Gastrocnemius medialis (tissue), 4 donors: ENCODE results near the gene SRRM2. TPM values are rescaled to one million over a fixed set of nuclear protein-coding genes. Genes with fewer than 3 reads are reported as not detected.
A peak's percentile ranks its signal among the peaks of the same experiment; 100 is the strongest.

Source experiments
- ATAC-seq, 2 donors: fragments of 150-250 bp; one replicate each; pipeline ENCODE4 v1.9.1; 2016
- DNase-seq, 2 donors: peaks; one replicate each; pipeline ENCODE4 v3.0.0-alpha.2; 2019
- H3K27ac ChIP-seq, 4 donors: fragments of 200-600 bp; sonication (generic); 1 replicate in 1 of 4; 2 replicates in 3 of 4; pipeline ENCODE4 v1.5.1; 2016 to 2018; ENCODE audit warnings: mild to moderate bottlenecking in 2 of 4, moderate library complexity in 1 of 4
- H3K27me3 ChIP-seq, 3 donors: fragments of 200-600 bp; sonication (generic) in 2 of 3; 1 replicate in 1 of 3; 2 replicates in 2 of 3; pipeline versions ENCODE4 v1.5.1 to v1.6.0; 2016 to 2019; ENCODE audit warnings: mild to moderate bottlenecking in 1 of 3, moderate library complexity in 1 of 3
- H3K36me3 ChIP-seq, 2 donors: fragments of 200-600 bp; sonication (generic) in 1 of 2; one replicate each; pipeline ENCODE4 v1.5.1; 2017 to 2018
- H3K4me1 ChIP-seq, 2 donors: fragments of 200-600 bp; sonication (generic) in 1 of 2; one replicate each; pipeline ENCODE4 v1.5.1; 2016 to 2017; ENCODE audit warnings: mild to moderate bottlenecking in 2 of 2
- H3K4me3 ChIP-seq, 4 donors: fragments of 200-600 bp; sonication (generic) in 3 of 4; 1 replicate in 1 of 4; 2 replicates in 3 of 4; pipeline ENCODE4 v1.5.1; 2016 to 2019; ENCODE audit warnings: mild to moderate bottlenecking in 2 of 4
- H3K9me3 ChIP-seq, 3 donors: fragments of 200-600 bp; sonication (generic) in 2 of 3; 1 replicate in 1 of 3; 2 replicates in 2 of 3; pipeline ENCODE4 v1.5.1; 2016 to 2019
- CTCF ChIP-seq, 5 experiments: fragments of 450-650 bp in 3 of 5; fragments of 200-600 bp in 2 of 5; sonication (generic) in 2 of 5; IDR thresholded peaks in 4 of 5; conservative IDR thresholded peaks in 1 of 5; 1 replicate in 4 of 5; 2 replicates in 1 of 5; pipeline ENCODE4 v1.5.1; 2016 to 2019; ENCODE audit warnings: antibody characterized with exemption in 5 of 5, mild to moderate bottlenecking in 3 of 5, moderate library complexity in 3 of 5
- POLR2A ChIP-seq, 2 donors: fragments of 450-650 bp; IDR thresholded peaks; one replicate each; pipeline ENCODE4 v1.6.1; 2017; ENCODE audit warnings: antibody characterized with exemption in 2 of 2, mild to moderate bottlenecking in 2 of 2, moderate library complexity in 2 of 2
- in situ Hi-C, 4 donors: fragments of 200-750 bp; cut with MboI; loops; one replicate each; pipeline versions ENCODE4 v1.15.0 to v1.8.0; 2017; ENCODE audit warnings: low sequenced_read_pairs in 4 of 4
- intact Hi-C: fragments of 100-400 bp; cut with DNase I; formaldehyde crosslinking; loops from one replicate; pipeline ENCODE4 v1.15.1; 2023; ENCODE audit warnings: low total_unique reads
- total RNA-seq, 4 donors: library from RNA; depleted of rRNA; stranded (reverse); fragments of >200 nt; gene quantifications; one replicate each; pipeline versions ENCODE4 v1.1.0 to v1.2.3, GENCODE V29; 2016

The SRRM2 gene
- total RNA-seq, 4 donors from 2014 or later: 151 to 205 (median 164) TPM

GRCh38 chr16:2757344-2757743 lies 4.9 kb downstream of the SRRM2 start:
- in situ Hi-C loops: no loop called here
- Histone ChIP-seq H3K9me3 (no peaks in the 10 kb centered on the region), H3K27ac (peak overlapping the region in 3 of 4 donors; percentile 37 to 96 (median 90)), H3K4me1 (peaks cover 32 to 34% of the 10 kb centered on the region in 2 donors), H3K36me3 (peaks cover 10 to 50% of the 10 kb centered on the region in 2 donors), H3K4me3 (no peak overlapping the region), H3K27me3 (no peaks in the 10 kb centered on the region)
- no peak for ATAC-seq
- intact Hi-C loops: loop anchor here (10.0 kb wide), 1 partner anchor 63 kb away; no protein-coding TSS in a partner anchor
- no peak for TF ChIP-seq CTCF (IDR thresholded peaks at IDR 0.05 in 4 of 5, conservative IDR thresholded peaks at IDR 0.05 in 1 of 5)
- TF ChIP-seq POLR2A (IDR thresholded peaks at IDR 0.05): no peak
- DNase-seq: no peak

GRCh38 chr16:2761472-2761871 lies 9.0 kb downstream of the SRRM2 start:
- peaks cover 7 to 8% of the 10 kb centered on the region in 2 donors for H3K4me1 ChIP-seq
- H3K4me3 ChIP-seq: no peak overlapping the region
- no peaks in the 10 kb centered on the region for H3K9me3 ChIP-seq
- in situ Hi-C loops: no loop called here
- ATAC-seq (no peak), DNase-seq (no peak)
- H3K27me3 ChIP-seq: no peaks in the 10 kb centered on the region
- intact Hi-C loops: no loop called here
- TF ChIP-seq CTCF (IDR thresholded peaks at IDR 0.05 in 4 of 5, conservative IDR thresholded peaks at IDR 0.05 in 1 of 5) (no peak), POLR2A (IDR thresholded peaks at IDR 0.05) (no peak)
- H3K27ac ChIP-seq: no peak overlapping the region
- peaks cover 14 to 91% of the 10 kb centered on the region in 2 donors for H3K36me3 ChIP-seq

- in situ Hi-C loops (no loop called here), intact Hi-C loops (no loop called here)
- H3K9me3 ChIP-seq: no peaks in the 10 kb centered on the region
- peaks cover 2 to 3% of the 10 kb centered on the region in 2 donors for H3K4me1 ChIP-seq
- TF ChIP-seq POLR2A (IDR thresholded peaks at IDR 0.05): no peak
- TF ChIP-seq CTCF (IDR thresholded peaks at IDR 0.05 in 4 of 5, conservative IDR thresholded peaks at IDR 0.05 in 1 of 5): no peak
- ATAC-seq (no peak), DNase-seq (no peak)
- peaks cover 14 to 97% of the 10 kb centered on the region in 2 donors for H3K36me3 ChIP-seq
- no peaks in the 10 kb centered on the region for H3K27me3 ChIP-seq
- no peak overlapping the region for H3K27ac ChIP-seq
- no peak overlapping the region for H3K4me3 ChIP-seq
Observed at GRCh38 chr16:2761886-2762583, 9.6 kb downstream of the SRRM2 start.

- ATAC-seq (no peak), DNase-seq (no peak)
- TF ChIP-seq CTCF (IDR thresholded peaks at IDR 0.05 in 4 of 5, conservative IDR thresholded peaks at IDR 0.05 in 1 of 5) (no peak), POLR2A (IDR thresholded peaks at IDR 0.05) (no peak)
- H3K36me3 ChIP-seq: peaks cover 14 to 100% of the 10 kb centered on the region in 2 donors
- H3K27me3 ChIP-seq: no peaks in the 10 kb centered on the region
- no peak overlapping the region for H3K4me3 ChIP-seq
- intact Hi-C loops (no loop called here), in situ Hi-C loops (no loop called here)
- peaks cover 4 to 5% of the 10 kb centered on the region in 2 donors for H3K4me1 ChIP-seq
- H3K27ac ChIP-seq: peak overlapping the region in 1 of 4 donors; percentile 41
- no peaks in the 10 kb centered on the region for H3K9me3 ChIP-seq
Observed at GRCh38 chr16:2762711-2763110, 10.3 kb downstream of the SRRM2 start.
